Testis (tissue), 3 donors: ENCODE results near the gene FES. TPM values are rescaled to one million over a fixed set of nuclear protein-coding genes. Genes with fewer than 3 reads are reported as not detected.

Source experiments
- DNase-seq: peaks from one replicate; pipeline ENCODE4 v3.0.0-alpha.2; 2019
- H3K27ac ChIP-seq, 2 donors: fragments of 200-600 bp; sonication (generic); one replicate each; pipeline ENCODE4 v1.5.1; 2019
- H3K27me3 ChIP-seq: fragments of 200-600 bp; sonication (generic); one replicate; pipeline ENCODE4 v1.5.1; 2019
- H3K36me3 ChIP-seq: fragments of 200-600 bp; sonication (generic); one replicate; pipeline ENCODE4 v1.5.1; 2017; ENCODE audit warnings: low read depth; ENCODE audit errors: missing control alignments
- H3K4me1 ChIP-seq: fragments of 200-600 bp; sonication (generic); one replicate; pipeline ENCODE4 v1.5.1; 2019
- H3K4me3 ChIP-seq, 2 donors: fragments of 200-600 bp; sonication (generic); one replicate each; pipeline ENCODE4 v1.5.1; 2017 to 2019
- H3K9me3 ChIP-seq: fragments of 200-600 bp; sonication (generic); one replicate; pipeline ENCODE4 v1.5.1; 2017
- POLR2A ChIP-seq: fragments of 450-650 bp; IDR thresholded peaks from one replicate; pipeline ENCODE4 v1.6.1; 2017; ENCODE audit warnings: antibody characterized with exemption, mild to moderate bottlenecking, moderate library complexity
- WGBS, 2 donors: methylation state at CpG; one replicate each; pipeline ENCODE4 v1.1.5; 2018; 5-methylcytosine and 5-hydroxymethylcytosine counted together
- intact Hi-C: fragments of 100-400 bp; cut with DNase I; formaldehyde crosslinking; loops from one replicate; pipeline ENCODE4 v1.15.1; 2023; ENCODE audit warnings: low total_unique reads
- polyA plus RNA-seq: library from polyadenylated mRNA; stranded (reverse); fragments of 350-450 nt; fragmentation: Illumina TruSeq; extraction: RNeasy Lipid Tissue Mini Kit (QIAGEN cat#74804); gene quantifications from one replicate; pipeline ENCODE4 v1.2.3, GENCODE V29; 2014; ENCODE audit warnings: low read depth, low replicate concordance; ENCODE audit not compliant: insufficient read depth
- small RNA-seq, 2 donors: library from RNA; depleted of rRNA; stranded (forward); fragments of <200 nt; gene quantifications; one replicate each; pipeline ENCODE3, GENCODE V24; 2016
- total RNA-seq, 2 donors: library from RNA; depleted of rRNA; stranded (reverse); fragments of >200 nt; gene quantifications; one replicate each; pipeline ENCODE4 v1.2.3, GENCODE V29; 2016
- TF ChIP-seq, protein P1 (sequence below), 3 experiments: fragments of 450-650 bp in 2 of 3; fragments of 200-600 bp in 1 of 3; sonication (generic) in 1 of 3; IDR thresholded peaks; one replicate each; pipeline ENCODE4 v1.5.1; 2016 to 2019; ENCODE audit warnings: antibody characterized with exemption in 3 of 3, mild to moderate bottlenecking in 2 of 3, moderate library complexity in 1 of 3

FES gene
- total and polyA plus RNA-seq, 3 donors from 2014 or later = 14.4 to 23.1 (median 18.6) TPM

DNA sequence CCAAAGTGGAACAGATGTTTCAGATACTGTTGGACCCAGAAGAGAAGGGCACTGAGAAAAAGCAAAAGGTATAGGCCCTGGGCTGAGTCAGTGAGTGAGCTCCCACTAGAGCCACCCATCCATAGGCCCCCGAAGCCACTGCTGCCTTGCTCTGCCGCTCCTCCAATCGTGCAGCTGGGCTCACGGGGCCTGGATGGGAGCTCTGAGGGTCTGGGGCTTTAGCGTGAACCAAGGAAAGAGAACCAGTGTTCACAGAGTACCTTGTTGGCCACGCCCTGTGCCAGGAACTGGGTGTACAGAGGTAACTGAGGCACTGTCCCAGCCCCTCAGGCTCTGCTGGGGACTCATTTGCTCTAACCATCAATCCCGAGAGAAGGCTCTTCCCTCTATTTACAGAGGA, 55.5 kb downstream of the FES start:
- Histone ChIP-seq H3K36me3 (no peaks in the 10 kb centered on the region), H3K27me3 (no peaks in the 10 kb centered on the region), H3K4me1 (peaks cover 10% of the 10 kb centered on the region), H3K4me3 (no peak overlapping the region), H3K27ac (no peak overlapping the region), H3K9me3 (no peaks in the 10 kb centered on the region)
- intact Hi-C loops = no loop called here
- TF ChIP-seq POLR2A = no peak
- TF ChIP-seq, protein P1, sequence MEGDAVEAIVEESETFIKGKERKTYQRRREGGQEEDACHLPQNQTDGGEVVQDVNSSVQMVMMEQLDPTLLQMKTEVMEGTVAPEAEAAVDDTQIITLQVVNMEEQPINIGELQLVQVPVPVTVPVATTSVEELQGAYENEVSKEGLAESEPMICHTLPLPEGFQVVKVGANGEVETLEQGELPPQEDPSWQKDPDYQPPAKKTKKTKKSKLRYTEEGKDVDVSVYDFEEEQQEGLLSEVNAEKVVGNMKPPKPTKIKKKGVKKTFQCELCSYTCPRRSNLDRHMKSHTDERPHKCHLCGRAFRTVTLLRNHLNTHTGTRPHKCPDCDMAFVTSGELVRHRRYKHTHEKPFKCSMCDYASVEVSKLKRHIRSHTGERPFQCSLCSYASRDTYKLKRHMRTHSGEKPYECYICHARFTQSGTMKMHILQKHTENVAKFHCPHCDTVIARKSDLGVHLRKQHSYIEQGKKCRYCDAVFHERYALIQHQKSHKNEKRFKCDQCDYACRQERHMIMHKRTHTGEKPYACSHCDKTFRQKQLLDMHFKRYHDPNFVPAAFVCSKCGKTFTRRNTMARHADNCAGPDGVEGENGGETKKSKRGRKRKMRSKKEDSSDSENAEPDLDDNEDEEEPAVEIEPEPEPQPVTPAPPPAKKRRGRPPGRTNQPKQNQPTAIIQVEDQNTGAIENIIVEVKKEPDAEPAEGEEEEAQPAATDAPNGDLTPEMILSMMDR (IDR thresholded peaks at IDR 0.05) = no peak
- WGBS, 2 donors = 81 to 88% methylated on average over 6 to 7 of the region's 7 CpGs
- DNase-seq = no peak

DNA sequence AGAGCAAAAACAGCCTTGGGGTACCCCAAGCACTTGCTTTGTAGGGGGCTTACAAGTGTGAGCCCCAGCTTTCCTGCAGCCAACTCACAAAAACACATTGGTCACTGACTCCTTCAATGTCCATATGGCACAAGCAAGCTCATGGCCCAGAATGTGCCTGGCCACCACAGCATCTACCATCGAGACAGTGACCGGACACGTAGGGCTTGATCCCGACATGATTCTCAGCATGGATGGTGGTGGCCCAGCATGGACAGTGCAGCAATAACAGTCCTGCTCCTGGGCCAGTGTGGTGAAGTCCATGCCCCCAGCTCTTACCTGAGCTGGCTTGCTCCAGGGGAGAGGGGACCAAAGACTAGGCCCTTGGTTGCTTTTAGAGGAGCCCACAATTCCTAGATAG, 56.7 kb downstream of the FES start:
- Histone ChIP-seq H3K36me3 (no peaks in the 10 kb centered on the region), H3K9me3 (no peaks in the 10 kb centered on the region), H3K27me3 (no peaks in the 10 kb centered on the region), H3K4me1 (peaks cover 3% of the 10 kb centered on the region), H3K27ac (no peak overlapping the region), H3K4me3 (no peak overlapping the region)
- intact Hi-C loops = no loop called here
- no peak for TF ChIP-seq POLR2A
- TF ChIP-seq, protein P1 (IDR thresholded peaks at IDR 0.05) = no peak
- 98% methylated on average over 4 of the region's 4 CpGs; no CpG with 5 or more reads in 1 of the 2 donors for WGBS, 2 donors
- DNase-seq = no peak

DNA sequence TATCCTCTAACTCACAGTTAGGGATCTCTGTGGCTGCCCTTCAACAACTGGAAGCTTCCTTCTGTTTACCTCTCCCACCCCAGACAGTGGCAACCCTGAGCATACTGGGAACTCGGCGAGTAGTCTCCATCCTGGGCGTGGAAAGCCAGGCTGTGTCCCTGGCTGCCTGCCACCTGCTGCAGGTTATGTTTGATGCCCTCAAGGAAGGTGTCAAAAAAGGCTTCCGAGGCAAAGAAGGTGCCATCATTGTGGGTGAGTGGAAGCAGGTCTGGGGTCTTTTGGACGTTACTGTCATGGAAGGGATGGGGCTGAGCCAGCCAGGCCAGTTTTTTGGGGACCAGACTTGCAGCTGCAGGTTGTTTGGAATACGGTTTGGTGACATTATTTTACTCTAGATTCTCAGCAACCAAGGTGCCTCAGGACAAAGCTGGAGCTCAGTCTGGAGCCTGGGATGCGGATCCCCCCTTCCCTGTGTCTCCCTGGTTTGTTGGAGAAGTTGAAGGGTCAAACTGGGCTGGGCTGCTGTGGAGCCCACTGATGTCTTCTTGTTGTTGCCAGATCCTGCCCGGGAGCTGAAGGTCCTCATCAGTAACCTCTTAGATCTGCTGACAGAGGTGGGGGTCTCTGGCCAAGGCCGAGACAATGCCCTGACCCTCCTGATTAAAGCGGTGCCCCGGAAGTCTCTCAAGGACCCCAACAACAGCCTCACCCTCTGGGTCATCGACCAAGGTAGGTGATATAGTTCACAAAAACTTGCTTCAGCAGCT, 58.2 kb downstream of the FES start:
- Histone ChIP-seq H3K27me3 (no peaks in the 10 kb centered on the region), H3K4me3 (no peak overlapping the region), H3K4me1 (no peaks in the 10 kb centered on the region), H3K27ac (no peak overlapping the region), H3K9me3 (no peaks in the 10 kb centered on the region), H3K36me3 (no peaks in the 10 kb centered on the region)
- no peak for TF ChIP-seq POLR2A
- TF ChIP-seq, protein P1 (IDR thresholded peaks at IDR 0.05) = no peak
- intact Hi-C loops = no loop called here
- DNase-seq = no peak
- 83 to 86% methylated on average over 8 to 12 of the region's 12 CpGs for WGBS, 2 donors

DNA sequence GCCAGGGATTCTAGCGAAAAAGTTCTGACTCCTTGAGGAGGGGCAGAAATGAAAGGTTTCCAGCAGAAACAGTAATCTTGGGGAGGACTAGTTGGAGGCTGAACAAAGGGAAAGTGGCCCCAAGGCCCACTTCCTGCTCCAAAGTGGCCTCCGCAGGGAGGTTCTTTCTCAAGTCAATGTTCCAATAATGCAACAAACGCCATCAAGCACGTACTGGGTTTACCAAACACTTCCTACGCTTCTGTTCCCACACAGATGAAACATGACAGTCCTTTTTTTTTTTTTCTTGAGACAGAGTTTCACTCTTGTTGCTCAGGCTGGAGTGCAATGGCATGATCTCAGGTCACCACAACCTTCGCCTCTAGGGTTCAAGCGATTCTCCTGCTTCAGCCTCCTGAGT, 60.8 kb downstream of the FES start:
- TF ChIP-seq POLR2A = no peak
- TF ChIP-seq, protein P1 (IDR thresholded peaks at IDR 0.05) = no peak
- DNase-seq = no peak
- Histone ChIP-seq H3K36me3 (no peaks in the 10 kb centered on the region), H3K4me1 (no peaks in the 10 kb centered on the region), H3K27ac (no peak overlapping the region), H3K27me3 (no peaks in the 10 kb centered on the region), H3K9me3 (no peaks in the 10 kb centered on the region), H3K4me3 (no peak overlapping the region)
- intact Hi-C loops = no loop called here
- 91 to 94% methylated on average over 7 of the region's 7 CpGs for WGBS, 2 donors

Small RNA genes lying within 50 kb of the gene (small RNA-seq; reads per million reads assigned to genes)
- 0 reads per million in 2 donors for gene RN7SL363P

Other genes starting within 250 kb of the FES start
- gene BLM, start 167.2 kb upstream of the FES start, total RNA-seq = 1 to 10 TPM; 5.9 to 6.7 TPM
- gene BLM, start 167.2 kb upstream of the FES start, polyA plus RNA-seq = 5.8 TPM
- 10 to 100 TPM; 23.1 to 32.1 TPM for gene FURIN, start 15.9 kb upstream of the FES start, total RNA-seq
- gene FURIN, start 15.9 kb upstream of the FES start, polyA plus RNA-seq = 21.5 TPM
- 100 to 1,000 TPM; 128 to 151 TPM for gene MAN2A2, start 18.8 kb downstream of the FES start, total RNA-seq
- gene MAN2A2, start 18.8 kb downstream of the FES start, polyA plus RNA-seq = 101 TPM
- 10 to 100 TPM; 16.7 to 18.3 TPM for gene HDDC3, start 48.0 kb downstream of the FES start, total RNA-seq
- 12.1 TPM for gene HDDC3, start 48.0 kb downstream of the FES start, polyA plus RNA-seq
- 10 to 100 TPM; 48.9 to 56.9 TPM for gene UNC45A, start 50.8 kb downstream of the FES start, total RNA-seq
- gene UNC45A, start 50.8 kb downstream of the FES start, polyA plus RNA-seq = 59.6 TPM
- 10 to 100 TPM; 17.5 TPM for gene RCCD1, start 70.4 kb downstream of the FES start, total RNA-seq
- 21.1 TPM for gene RCCD1, start 70.4 kb downstream of the FES start, polyA plus RNA-seq
- gene PRC1, start 110.0 kb downstream of the FES start, total RNA-seq = 100 to 1,000 TPM in 1 of 2 donors, 10 to 100 TPM in 1; 74.3 to 104 TPM
- gene PRC1, start 110.0 kb downstream of the FES start, polyA plus RNA-seq = 111 TPM
- 10 to 100 TPM; 12.6 to 20.6 TPM for gene VPS33B, start 138.1 kb downstream of the FES start, total RNA-seq
- 16.9 TPM for gene VPS33B, start 138.1 kb downstream of the FES start, polyA plus RNA-seq
- 1 to 10 TPM; 1.6 to 1.7 TPM for gene SV2B, start 215.8 kb downstream of the FES start, total RNA-seq
- gene SV2B, start 215.8 kb downstream of the FES start, polyA plus RNA-seq = 1.7 TPM